ENCODE results near the gene GLIS2.

GLIS2 gene

DNA sequence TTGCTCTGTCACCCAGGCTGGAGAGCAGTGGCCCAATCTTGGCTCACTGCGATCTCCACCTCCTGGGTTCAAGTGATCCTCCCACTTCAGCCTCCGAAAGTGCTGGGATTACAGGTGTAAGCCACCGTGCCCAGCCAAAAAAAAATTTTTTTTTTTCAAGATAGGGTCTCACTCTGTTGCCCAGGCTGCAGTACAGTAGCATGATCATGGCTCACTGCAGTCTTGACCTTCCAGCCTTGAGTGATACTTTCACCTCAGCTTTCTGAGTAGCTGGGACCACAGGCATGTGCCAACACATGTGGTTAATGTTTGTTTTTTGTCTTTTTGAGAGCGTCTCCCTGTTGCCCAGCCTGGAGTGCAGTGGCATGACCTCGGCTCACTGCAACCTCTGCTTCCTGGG lies 37.0 kb downstream of the GLIS2 start:
- DNase-seq (ENCODE audit: low spot score), result no peak

DNA sequence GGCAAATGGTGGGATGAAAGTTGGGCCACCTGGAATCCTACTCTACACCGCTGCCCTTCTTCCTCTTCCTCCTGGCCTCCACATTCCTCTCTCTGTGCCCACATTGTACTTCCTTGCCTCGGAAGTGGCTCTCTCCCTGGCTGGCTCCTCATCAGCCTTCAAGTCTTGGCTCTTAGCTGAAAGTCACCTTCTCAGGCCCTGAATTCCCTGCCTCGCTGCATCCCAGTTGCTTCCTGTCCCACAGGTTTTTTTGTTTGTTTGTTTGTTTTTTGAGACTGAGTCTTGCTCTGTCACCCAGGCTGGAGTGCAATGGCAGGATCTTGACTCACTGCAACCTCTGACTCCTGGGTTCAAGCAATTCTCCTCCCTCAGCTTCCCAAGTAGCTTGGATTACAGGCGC lies 37.8 kb downstream of the GLIS2 start:
- DNase-seq (ENCODE audit: low spot score), result no peak

- no peak for DNase-seq (ENCODE audit: low spot score)
These were observed 38.9 kb downstream of the GLIS2 start for GRCh38 chr16:4354512-4355409.

GRCh38 chr16:4356820-4357219 lies 41.0 kb downstream of the GLIS2 start:
- no peak for DNase-seq (ENCODE audit: low spot score)

GRCh38 chr16:4358236-4358635 lies 42.4 kb downstream of the GLIS2 start:
- no peak for DNase-seq (ENCODE audit: low spot score)

- DNase-seq (ENCODE audit: low spot score), result peak; percentile 57
These were observed 43.1 kb downstream of the GLIS2 start for GRCh38 chr16:4358831-4359561.

DNA sequence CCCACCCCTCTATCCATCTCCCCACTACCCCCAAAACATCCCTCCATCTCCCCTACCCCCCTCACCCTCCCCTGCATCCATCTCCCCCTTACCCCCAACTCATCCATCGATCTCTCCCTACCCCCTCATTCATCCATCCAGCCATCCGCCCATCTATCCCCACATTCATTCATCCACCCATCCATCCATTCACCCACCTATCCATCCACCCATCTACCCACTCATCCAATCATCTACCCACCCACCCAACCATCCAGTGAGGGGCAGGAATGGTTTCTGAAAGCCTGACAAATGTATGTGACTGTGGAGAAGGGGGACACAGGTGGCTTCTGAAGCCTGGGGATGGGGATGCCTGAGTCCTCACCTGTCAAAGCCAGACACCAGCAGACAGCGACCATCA lies 44.0 kb downstream of the GLIS2 start:
- DNase-seq (ENCODE audit: low spot score), result no peak

DNA sequence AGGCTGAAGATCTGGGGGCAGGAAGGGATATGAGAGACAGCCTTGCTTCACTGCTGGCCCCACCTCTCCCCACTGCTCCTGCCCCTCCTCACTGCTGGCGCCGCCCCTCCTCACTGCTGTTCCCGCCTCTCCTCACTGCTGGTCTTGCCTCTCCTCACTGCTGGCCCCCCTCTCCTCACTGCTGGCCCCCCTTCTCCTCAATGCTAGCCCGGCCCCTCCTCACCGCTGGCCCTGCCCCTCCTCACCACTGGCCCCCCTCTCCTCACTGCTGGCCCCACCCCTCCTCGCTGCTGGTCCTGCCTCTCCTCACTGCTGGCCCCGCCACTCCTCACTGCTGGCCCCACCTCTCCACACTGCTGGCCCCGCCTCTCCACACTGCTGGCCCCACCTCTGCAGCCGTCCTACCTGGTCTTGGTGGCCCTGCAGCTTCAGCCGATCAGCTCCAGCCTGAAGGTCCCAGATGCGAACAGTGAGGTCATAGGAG lies 44.7 kb downstream of the GLIS2 start:
- DNase-seq (ENCODE audit: low spot score), result no peak

GRCh38 chr16:4361033-4361943 lies 45.4 kb downstream of the GLIS2 start:
- no peak for DNase-seq (ENCODE audit: low spot score)

- no peak for DNase-seq (ENCODE audit: low spot score)
These were observed 46.1 kb downstream of the GLIS2 start for GRCh38 chr16:4361944-4362311.

DNA sequence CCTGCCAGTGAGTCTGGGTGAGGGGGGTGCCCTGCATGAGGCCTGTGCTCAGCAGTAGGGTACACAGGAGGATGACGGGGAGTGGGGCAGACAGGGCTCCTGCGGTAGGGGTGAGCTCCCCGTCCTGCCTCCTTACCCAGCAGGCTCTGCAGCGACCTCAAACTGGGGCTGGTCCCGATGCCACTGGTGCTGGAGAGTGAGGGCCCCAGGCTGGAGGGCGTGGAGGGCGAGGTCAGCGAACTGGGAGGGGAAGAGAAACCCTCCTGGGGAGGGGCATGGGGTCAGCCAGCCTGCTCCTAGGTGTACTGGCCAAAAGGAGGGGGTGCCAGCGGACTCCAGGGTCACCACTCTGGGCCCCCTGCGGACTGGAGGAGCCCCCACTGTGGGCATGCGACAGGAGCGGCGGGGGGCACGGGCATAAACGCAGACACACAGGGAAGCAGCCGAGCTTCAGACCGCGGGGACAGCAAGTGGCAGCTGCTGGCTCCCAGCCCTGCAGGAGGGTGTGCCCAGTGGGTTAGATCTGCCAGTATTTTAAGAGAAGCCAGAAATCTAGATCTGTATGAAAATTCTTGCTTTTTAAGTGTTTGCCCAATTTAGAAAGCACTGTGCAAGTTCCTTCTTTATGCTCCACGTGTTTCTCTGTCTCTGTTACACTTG lies 46.7 kb downstream of the GLIS2 start:
- no peak for DNase-seq (ENCODE audit: low spot score)

DNA sequence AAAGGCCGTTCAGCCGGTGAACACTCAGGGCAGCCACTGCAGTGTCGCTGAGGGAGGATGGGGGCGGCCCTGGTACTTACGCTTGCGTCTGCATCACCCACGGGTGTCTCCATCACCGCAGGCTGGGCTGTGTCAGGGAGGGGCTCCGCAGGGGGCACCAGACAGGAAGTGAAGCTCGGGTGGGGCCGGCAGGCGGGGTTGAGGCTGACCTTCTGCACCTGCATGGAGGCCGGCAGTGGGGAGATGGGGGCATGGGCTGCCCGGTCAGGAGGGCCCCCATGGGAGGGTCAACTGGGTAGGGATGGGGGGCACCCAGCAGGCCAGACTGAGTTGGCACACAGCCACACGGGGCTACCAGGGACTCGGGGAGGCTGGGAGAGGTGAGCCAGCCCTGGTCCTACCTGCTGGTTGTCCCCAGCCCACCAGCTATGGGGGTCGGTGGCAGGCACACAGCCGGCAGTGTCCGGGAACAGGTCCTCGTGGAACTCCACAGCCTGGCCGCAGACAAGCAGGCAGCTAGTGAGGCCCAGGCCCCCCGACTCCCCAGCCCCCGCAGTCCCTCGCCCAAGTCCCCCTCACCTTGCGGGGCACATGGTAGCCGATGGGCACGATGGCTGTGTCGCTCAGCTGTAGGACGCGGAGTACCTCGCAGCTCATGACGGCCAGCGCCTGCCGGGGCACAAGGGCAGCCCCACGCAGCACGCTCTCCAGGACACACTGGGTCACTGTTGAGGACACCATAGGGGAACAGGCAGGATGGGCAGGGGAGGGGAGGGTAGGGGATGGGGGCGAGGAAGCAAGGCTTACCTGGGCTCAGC lies 48.5 kb downstream of the GLIS2 start:
- DNase-seq (ENCODE audit: low spot score), result no peak

DNA sequence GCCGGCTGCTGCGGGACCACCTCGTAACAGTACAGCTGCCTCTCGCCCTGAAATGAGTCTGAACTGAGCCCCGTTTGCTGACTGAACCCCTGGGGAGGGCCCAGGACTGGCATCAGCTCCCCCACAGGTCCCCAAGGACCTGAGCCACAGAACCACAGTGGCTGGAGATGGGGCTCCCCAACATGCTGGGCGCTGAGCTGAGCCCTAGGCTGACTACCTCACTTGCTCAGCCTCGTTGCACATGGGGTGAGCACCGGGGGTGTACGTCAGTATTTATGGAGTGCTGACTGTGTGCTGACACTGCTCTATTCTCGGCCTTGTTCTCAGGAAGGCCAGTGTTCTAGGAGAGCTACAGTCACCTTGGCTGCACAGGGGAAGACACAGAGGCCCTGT lies 49.1 kb downstream of the GLIS2 start:
- DNase-seq (ENCODE audit: low spot score), result no peak

DNA sequence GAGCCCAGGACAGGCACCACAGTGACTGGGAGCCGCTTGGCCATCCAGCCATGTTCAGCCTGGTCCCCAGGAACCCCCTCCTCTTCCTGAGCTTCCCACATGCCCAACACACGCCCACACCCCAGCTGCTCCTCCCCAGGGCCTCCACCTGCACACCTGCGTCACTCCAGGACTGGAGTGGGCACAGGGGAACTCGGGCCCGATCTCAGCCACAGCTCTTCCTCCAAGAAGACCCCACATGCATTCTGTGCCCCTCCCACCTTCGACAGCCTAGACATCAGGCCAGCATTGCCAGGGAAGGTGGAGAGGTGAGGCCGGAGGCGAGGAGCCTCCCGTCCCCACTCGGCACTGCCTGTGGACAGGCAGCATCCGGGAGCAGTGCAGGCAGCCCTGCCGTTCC lies 49.7 kb downstream of the GLIS2 start:
- DNase-seq (ENCODE audit: low spot score), result no peak

- no peak for DNase-seq (ENCODE audit: low spot score)
These were observed 50.1 kb downstream of the GLIS2 start for GRCh38 chr16:4366016-4366415.

DNA sequence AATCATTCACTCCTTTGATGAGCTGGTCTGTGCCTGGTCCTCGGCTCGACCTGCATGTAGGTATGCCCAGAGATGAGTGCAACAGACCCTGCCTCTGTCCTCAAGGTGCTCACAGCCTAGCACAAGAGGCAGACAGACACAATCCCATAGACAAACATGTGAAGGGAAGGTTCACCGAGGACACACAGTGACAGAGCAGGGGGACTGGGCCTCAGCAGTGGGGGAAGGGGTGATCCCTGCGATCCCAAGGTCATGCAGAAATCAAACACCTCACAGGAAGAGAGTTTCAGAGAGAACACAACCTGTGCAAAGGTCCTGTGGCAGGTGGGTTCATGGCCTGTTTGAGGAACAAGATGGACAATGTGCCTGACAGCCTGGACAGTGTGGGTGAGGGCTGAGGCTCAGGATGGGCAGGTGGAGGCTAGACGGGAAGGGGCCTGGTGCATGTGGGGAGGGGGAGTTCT lies 51.6 kb downstream of the GLIS2 start:
- no peak for DNase-seq (ENCODE audit: low spot score)

DNA sequence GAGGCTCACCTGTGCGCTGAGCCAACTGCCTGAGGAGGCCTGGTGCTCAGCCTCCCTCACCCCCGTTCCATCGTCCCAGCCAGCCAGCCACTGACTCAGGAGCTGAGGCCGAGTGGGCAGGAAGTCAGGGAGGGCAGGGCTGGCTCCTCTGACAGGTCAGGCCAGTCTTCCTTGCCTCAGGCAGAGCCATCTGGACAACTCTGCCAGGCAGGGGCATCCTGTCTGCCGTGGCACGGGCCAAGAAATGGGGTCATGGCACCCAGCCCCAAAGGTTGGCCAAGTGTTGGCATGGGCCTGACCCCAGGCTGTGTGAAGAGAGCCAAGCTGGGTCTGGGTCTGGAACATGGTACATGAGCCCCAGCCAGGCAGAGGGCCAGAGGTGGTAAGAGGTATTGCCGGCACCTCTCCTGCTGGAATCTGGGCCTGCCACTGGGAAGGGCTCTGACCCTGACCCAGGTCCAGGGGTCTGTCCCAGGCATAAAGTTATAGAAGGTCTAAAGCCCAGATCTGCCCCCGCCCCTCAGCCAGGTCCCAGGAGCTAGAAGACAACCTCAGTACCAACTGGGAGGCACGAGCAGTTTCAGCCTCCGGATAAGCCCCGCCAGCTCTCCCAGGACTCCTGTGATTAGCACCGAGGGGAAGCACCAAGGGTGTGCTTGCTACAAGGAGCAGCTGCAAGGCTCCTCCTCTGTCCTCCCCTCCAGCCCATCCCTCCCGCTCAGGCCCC lies 53.3 kb downstream of the GLIS2 start:
- no peak for DNase-seq (ENCODE audit: low spot score)

GRCh38 chr16:4370151-4370550 lies 54.3 kb downstream of the GLIS2 start:
- DNase-seq (ENCODE audit: low spot score), result no peak

- no peak for DNase-seq (ENCODE audit: low spot score)
These were observed 54.9 kb downstream of the GLIS2 start for GRCh38 chr16:4370570-4371356.
